ENCODE measurements around the gene KIF24. TPM values are rescaled to one million over a fixed set of nuclear protein-coding genes. Genes with fewer than 3 reads are reported as not detected.
"Not testable (repeated sequence)": the region's sequence is repeated elsewhere in the genome, so short reads cannot be mapped to it uniquely, and the experiment has no call there.

The KIF24 gene
- polyA plus RNA-seq, 2 donors, result 0.90 to 1.0 TPM

- not testable (repeated sequence) for H3K36me3 ChIP-seq (ENCODE audit: control insufficient read depth in 2 of 2, insufficient read depth in 2 of 2, low read length in 1 of 2); H3K4me1 ChIP-seq (ENCODE audit: control insufficient read depth in 2 of 2, insufficient read depth in 2 of 2, low read length in 1 of 2); H3K9me3 ChIP-seq (ENCODE audit: control insufficient read depth in 2 of 2, insufficient read depth in 1 of 2, low read depth in 1 of 2, low read length in 1 of 2); H3K27me3 ChIP-seq (ENCODE audit: control insufficient read depth in 1 of 2, insufficient read depth in 2 of 2, low read length in 2 of 2); H3K4me3 ChIP-seq (ENCODE audit: low read depth in 1 of 2, low read length in 2 of 2); H3K27ac ChIP-seq (ENCODE audit: low read depth in 2 of 2, low read length in 1 of 2)
- 97% methylated on average over 3 of the region's 3 CpGs for WGBS, 2 donors
These were observed 20.8 kb downstream of the KIF24 start for GRCh38 chr9:34308316-34308715.

- not testable (repeated sequence) for H3K4me1 ChIP-seq (ENCODE audit: control insufficient read depth in 2 of 2, insufficient read depth in 2 of 2, low read length in 1 of 2); H3K36me3 ChIP-seq (ENCODE audit: control insufficient read depth in 2 of 2, insufficient read depth in 2 of 2, low read length in 1 of 2); H3K27ac ChIP-seq (ENCODE audit: low read depth in 2 of 2, low read length in 1 of 2); H3K4me3 ChIP-seq (ENCODE audit: low read depth in 1 of 2, low read length in 2 of 2); H3K27me3 ChIP-seq (ENCODE audit: control insufficient read depth in 1 of 2, insufficient read depth in 2 of 2, low read length in 2 of 2); H3K9me3 ChIP-seq (ENCODE audit: control insufficient read depth in 2 of 2, insufficient read depth in 1 of 2, low read depth in 1 of 2, low read length in 1 of 2)
- 81 to 88% methylated on average over 7 of the region's 7 CpGs for WGBS, 2 donors
These were observed 28.0 kb downstream of the KIF24 start for GRCh38 chr9:34301064-34301463.

- 69 to 72% methylated on average over 2 of the region's 2 CpGs for WGBS, 2 donors
- no peak overlapping the region for H3K4me3 ChIP-seq (ENCODE audit: low read depth in 1 of 2, low read length in 2 of 2)
- H3K27me3 ChIP-seq (ENCODE audit: control insufficient read depth in 1 of 2, insufficient read depth in 2 of 2, low read length in 2 of 2), result no peaks in the 10 kb centered on the region
- H3K9me3 ChIP-seq (ENCODE audit: control insufficient read depth in 2 of 2, insufficient read depth in 1 of 2, low read depth in 1 of 2, low read length in 1 of 2), result no peaks in the 10 kb centered on the region
- H3K4me1 ChIP-seq (ENCODE audit: control insufficient read depth in 2 of 2, insufficient read depth in 2 of 2, low read length in 1 of 2), result no peaks in the 10 kb centered on the region
- no peak overlapping the region for H3K27ac ChIP-seq (ENCODE audit: low read depth in 2 of 2, low read length in 1 of 2)
- no peaks in the 10 kb centered on the region for H3K36me3 ChIP-seq (ENCODE audit: control insufficient read depth in 2 of 2, insufficient read depth in 2 of 2, low read length in 1 of 2)
These were observed 36.5 kb downstream of the KIF24 start for GRCh38 chr9:34292552-34292951.

- H3K27me3 ChIP-seq (ENCODE audit: control insufficient read depth in 1 of 2, insufficient read depth in 2 of 2, low read length in 2 of 2), result no peaks in the 10 kb centered on the region
- no peaks in the 10 kb centered on the region for H3K4me1 ChIP-seq (ENCODE audit: control insufficient read depth in 2 of 2, insufficient read depth in 2 of 2, low read length in 1 of 2)
- WGBS, 2 donors, result 94 to 95% methylated on average over 2 of the region's 2 CpGs
- H3K4me3 ChIP-seq (ENCODE audit: low read depth in 1 of 2, low read length in 2 of 2), result no peak overlapping the region
- H3K9me3 ChIP-seq (ENCODE audit: control insufficient read depth in 2 of 2, insufficient read depth in 1 of 2, low read depth in 1 of 2, low read length in 1 of 2), result no peaks in the 10 kb centered on the region
- H3K27ac ChIP-seq (ENCODE audit: low read depth in 2 of 2, low read length in 1 of 2), result no peak overlapping the region
- H3K36me3 ChIP-seq (ENCODE audit: control insufficient read depth in 2 of 2, insufficient read depth in 2 of 2, low read length in 1 of 2), result no peaks in the 10 kb centered on the region
These were observed 37.6 kb downstream of the KIF24 start for GRCh38 chr9:34291423-34291822.

- H3K4me1 ChIP-seq (ENCODE audit: control insufficient read depth in 2 of 2, insufficient read depth in 2 of 2, low read length in 1 of 2), result no peaks in the 10 kb centered on the region
- H3K27me3 ChIP-seq (ENCODE audit: control insufficient read depth in 1 of 2, insufficient read depth in 2 of 2, low read length in 2 of 2), result no peaks in the 10 kb centered on the region
- H3K9me3 ChIP-seq (ENCODE audit: control insufficient read depth in 2 of 2, insufficient read depth in 1 of 2, low read depth in 1 of 2, low read length in 1 of 2), result no peaks in the 10 kb centered on the region
- 83 to 90% methylated on average over 2 of the region's 2 CpGs for WGBS, 2 donors
- no peak overlapping the region for H3K27ac ChIP-seq (ENCODE audit: low read depth in 2 of 2, low read length in 1 of 2)
- no peaks in the 10 kb centered on the region for H3K36me3 ChIP-seq (ENCODE audit: control insufficient read depth in 2 of 2, insufficient read depth in 2 of 2, low read length in 1 of 2)
- no peak overlapping the region for H3K4me3 ChIP-seq (ENCODE audit: low read depth in 1 of 2, low read length in 2 of 2)
These were observed 38.0 kb downstream of the KIF24 start for GRCh38 chr9:34291023-34291422.

- Histone ChIP-seq H3K27me3 (ENCODE audit: control insufficient read depth in 1 of 2, insufficient read depth in 2 of 2, low read length in 2 of 2) (no peaks in the 10 kb centered on the region), H3K4me3 (ENCODE audit: low read depth in 1 of 2, low read length in 2 of 2) (no peak overlapping the region), H3K36me3 (ENCODE audit: control insufficient read depth in 2 of 2, insufficient read depth in 2 of 2, low read length in 1 of 2) (no peaks in the 10 kb centered on the region), H3K27ac (ENCODE audit: low read depth in 2 of 2, low read length in 1 of 2) (no peak overlapping the region), H3K9me3 (ENCODE audit: control insufficient read depth in 2 of 2, insufficient read depth in 1 of 2, low read depth in 1 of 2, low read length in 1 of 2) (no peaks in the 10 kb centered on the region), H3K4me1 (ENCODE audit: control insufficient read depth in 2 of 2, insufficient read depth in 2 of 2, low read length in 1 of 2) (no peaks in the 10 kb centered on the region)
- WGBS, 2 donors, result 84 to 86% methylated on average over 2 of the region's 2 CpGs
These were observed 39.9 kb downstream of the KIF24 start for GRCh38 chr9:34289159-34289558.

- WGBS, 2 donors, result 35 to 57% methylated on average over 1 of the region's 1 CpG
These were observed 47.0 kb downstream of the KIF24 start for GRCh38 chr9:34282096-34282495.

GRCh38 chr9:34279411-34279810 is 49.7 kb downstream of the KIF24 start:
- H3K27ac ChIP-seq (ENCODE audit: low read depth in 2 of 2, low read length in 1 of 2), result no peak overlapping the region
- no peaks in the 10 kb centered on the region for H3K4me1 ChIP-seq (ENCODE audit: control insufficient read depth in 2 of 2, insufficient read depth in 2 of 2, low read length in 1 of 2)
- no peak overlapping the region for H3K4me3 ChIP-seq (ENCODE audit: low read depth in 1 of 2, low read length in 2 of 2)
- no peaks in the 10 kb centered on the region for H3K27me3 ChIP-seq (ENCODE audit: control insufficient read depth in 1 of 2, insufficient read depth in 2 of 2, low read length in 2 of 2)
- no peaks in the 10 kb centered on the region for H3K9me3 ChIP-seq (ENCODE audit: control insufficient read depth in 2 of 2, insufficient read depth in 1 of 2, low read depth in 1 of 2, low read length in 1 of 2)
- H3K36me3 ChIP-seq (ENCODE audit: control insufficient read depth in 2 of 2, insufficient read depth in 2 of 2, low read length in 1 of 2), result no peaks in the 10 kb centered on the region
- 73 to 81% methylated on average over 3 of the region's 3 CpGs for WGBS, 2 donors

More at GRCh38 chr9:34282096-34282495, 47.0 kb downstream of the KIF24 start:
- no peaks in the 10 kb centered on the region for H3K27me3 ChIP-seq (ENCODE audit: control insufficient read depth in 1 of 2, insufficient read depth in 2 of 2, low read length in 2 of 2)
- H3K4me1 ChIP-seq (ENCODE audit: control insufficient read depth in 2 of 2, insufficient read depth in 2 of 2, low read length in 1 of 2), result no peaks in the 10 kb centered on the region
- H3K4me3 ChIP-seq (ENCODE audit: low read depth in 1 of 2, low read length in 2 of 2), result no peak overlapping the region
- H3K27ac ChIP-seq (ENCODE audit: low read depth in 2 of 2, low read length in 1 of 2), result no peak overlapping the region
- H3K36me3 ChIP-seq (ENCODE audit: control insufficient read depth in 2 of 2, insufficient read depth in 2 of 2, low read length in 1 of 2), result no peaks in the 10 kb centered on the region
- no peaks in the 10 kb centered on the region for H3K9me3 ChIP-seq (ENCODE audit: control insufficient read depth in 2 of 2, insufficient read depth in 1 of 2, low read depth in 1 of 2, low read length in 1 of 2)

Other genes starting within 250 kb of the KIF24 start
- gene DCAF12, start 202.6 kb downstream of the KIF24 start, polyA plus RNA-seq, result 10 to 100 TPM; 19.6 to 22.8 TPM
- gene UBAP1, start 150.2 kb downstream of the KIF24 start, polyA plus RNA-seq, result 10 to 100 TPM; 58.2 to 59.6 TPM
- 10 to 100 TPM; 17.3 to 35.2 TPM for gene NUDT2, start 301 bp upstream of the KIF24 start, polyA plus RNA-seq
- 1 to 10 TPM; 2.5 to 3.6 TPM for gene MYORG, start 47.6 kb upstream of the KIF24 start, polyA plus RNA-seq
- gene FAM219A, start 129.3 kb upstream of the KIF24 start, polyA plus RNA-seq, result 1 to 10 TPM; 4.2 TPM
- gene DNAI1, start 129.5 kb upstream of the KIF24 start, polyA plus RNA-seq, result not detected
- gene ENHO, start 193.7 kb upstream of the KIF24 start, polyA plus RNA-seq, result under 1 TPM; 0.31 to 0.39 TPM

Measured in esophagus (tissue), 2 donors.